Fibroblast of lung (primary cell): ENCODE data around the gene CSF2. TPM values are rescaled to one million over a fixed set of nuclear protein-coding genes. Genes with fewer than 3 reads are reported as not detected.

Experiments
- polyA plus RNA-seq, 2 donors: library from polyadenylated mRNA; depleted of rRNA in 1 of 2; stranded (reverse) in 1 of 2; unstranded in 1 of 2; fragments of >200 nt; gene quantifications; 2 replicates each; pipeline ENCODE4 v1.2.1, GENCODE V29; 2011 to 2012; ENCODE audit warnings: missing spikeins in 1 of 2
- total RNA-seq: library from RNA; depleted of rRNA; stranded (reverse); fragments of >200 nt; gene quantifications from 2 replicates; pipeline ENCODE4 v1.2.1, GENCODE V29; 2014

The CSF2 gene
- total and polyA plus RNA-seq, 2 donors (not counting 1 experiment from before 2014, with no cell fraction given), result 0.09 to 0.66 TPM

Other genes with a start within 250 kb of the CSF2 start
- gene MEIKIN, start 128.1 kb upstream of the CSF2 start, total RNA-seq, result under 0.01 TPM in 1 of 2 replicates, not detected in the other
- gene MEIKIN, start 128.1 kb upstream of the CSF2 start, polyA plus RNA-seq, result not detected in 2 replicates
- 0.26 and 0.33 TPM in 2 replicates for gene ACSL6, start 62.1 kb upstream of the CSF2 start, total RNA-seq
- 0.02 and 0.08 TPM in 2 replicates for gene ACSL6, start 62.1 kb upstream of the CSF2 start, polyA plus RNA-seq
- gene IL3, start 13.1 kb upstream of the CSF2 start, total RNA-seq, result not detected in 2 replicates
- gene IL3, start 13.1 kb upstream of the CSF2 start, polyA plus RNA-seq, result not detected in 2 replicates
- gene P4HA2, start 154.1 kb downstream of the CSF2 start, total RNA-seq, result 376 and 553 TPM in 2 replicates
- gene P4HA2, start 154.1 kb downstream of the CSF2 start, polyA plus RNA-seq, result 184 and 187 TPM in 2 replicates
- gene PDLIM4, start 183.9 kb downstream of the CSF2 start, total RNA-seq, result 44.4 and 67.2 TPM in 2 replicates
- gene PDLIM4, start 183.9 kb downstream of the CSF2 start, polyA plus RNA-seq, result 10.7 and 41.5 TPM in 2 replicates
- 1.3 and 4.1 TPM in 2 replicates for gene SLC22A4, start 220.6 kb downstream of the CSF2 start, total RNA-seq
- 1.1 and 3.4 TPM in 2 replicates for gene SLC22A4, start 220.6 kb downstream of the CSF2 start, polyA plus RNA-seq